ENCODE data around the gene EPX.

The EPX gene

GRCh38 chr17:58161566-58161965 lies 31.0 kb upstream of the EPX start:
- TF ChIP-seq SPI1 (IDR thresholded peaks at IDR 0.05; ENCODE audit: borderline replicate concordance, low read depth) (no peak), POLR2AphosphoS5 (IDR thresholded peaks at IDR 0.05; ENCODE audit: low read depth) (no peak), GABPA (IDR thresholded peaks at IDR 0.05; ENCODE audit: low read depth) (no peak), CTCF (IDR thresholded peaks at IDR 0.05; ENCODE audit: insufficient read depth, low read length) (no peak), REST (IDR thresholded peaks at IDR 0.05; ENCODE audit: insufficient replicate concordance, low read depth) (no peak)
- H3K4me3 ChIP-seq (replicated peaks; ENCODE audit: insufficient read depth, low read length), result no peak overlapping the region
- DNase-seq (ENCODE audit: low read depth in 1 of 2, low spot score in 1 of 2), result no peak
- no peak overlapping the region for H3K27ac ChIP-seq (replicated peaks)
- H3K27me3 ChIP-seq (ENCODE audit: insufficient read depth, poor library complexity, severe bottlenecking), result peaks cover 9% of the 10 kb centered on the region

GRCh38 chr17:58165981-58166380 lies 26.5 kb upstream of the EPX start:
- H3K4me3 ChIP-seq (replicated peaks; ENCODE audit: insufficient read depth, low read length), result no peak overlapping the region
- H3K27me3 ChIP-seq (ENCODE audit: insufficient read depth, poor library complexity, severe bottlenecking), result peaks cover 4% of the 10 kb centered on the region
- TF ChIP-seq GABPA (IDR thresholded peaks at IDR 0.05; ENCODE audit: low read depth) (no peak), POLR2AphosphoS5 (IDR thresholded peaks at IDR 0.05; ENCODE audit: low read depth) (no peak), CTCF (IDR thresholded peaks at IDR 0.05; ENCODE audit: insufficient read depth, low read length) (no peak), SPI1 (IDR thresholded peaks at IDR 0.05; ENCODE audit: borderline replicate concordance, low read depth) (no peak), REST (IDR thresholded peaks at IDR 0.05; ENCODE audit: insufficient replicate concordance, low read depth) (peak; percentile 89)
- no peak overlapping the region for H3K27ac ChIP-seq (replicated peaks)
- DNase-seq (ENCODE audit: low read depth in 1 of 2, low spot score in 1 of 2), result no peak

- TF ChIP-seq POLR2AphosphoS5 (IDR thresholded peaks at IDR 0.05; ENCODE audit: low read depth), result no peak
- no peak for TF ChIP-seq SPI1 (IDR thresholded peaks at IDR 0.05; ENCODE audit: borderline replicate concordance, low read depth)
- no peak for DNase-seq (ENCODE audit: low read depth in 1 of 2, low spot score in 1 of 2)
- Histone ChIP-seq H3K27me3 (ENCODE audit: insufficient read depth, poor library complexity, severe bottlenecking) (peaks cover 4% of the 10 kb centered on the region), H3K27ac (replicated peaks) (no peak within 1 kb of the TSS), H3K4me3 (replicated peaks; ENCODE audit: insufficient read depth, low read length) (no peak within 1 kb of the TSS)
Observed at GRCh38 chr17:58166682-58167081, 25.8 kb upstream of the EPX start, which contains the start of gene OR4D2. Gene OR4D2 (plus strand): TSS chr17:58166982. CDS start chr17:58169656, 2,674 bp downstream.

- TF ChIP-seq CTCF (IDR thresholded peaks at IDR 0.05; ENCODE audit: insufficient read depth, low read length) (no peak), GABPA (IDR thresholded peaks at IDR 0.05; ENCODE audit: low read depth) (no peak), SPI1 (IDR thresholded peaks at IDR 0.05; ENCODE audit: borderline replicate concordance, low read depth) (no peak), REST (IDR thresholded peaks at IDR 0.05; ENCODE audit: insufficient replicate concordance, low read depth) (no peak)
- H3K27ac ChIP-seq (replicated peaks), result no peak overlapping the region
- H3K27me3 ChIP-seq (ENCODE audit: insufficient read depth, poor library complexity, severe bottlenecking), result peaks cover 4% of the 10 kb centered on the region
- no peak for DNase-seq (ENCODE audit: low read depth in 1 of 2, low spot score in 1 of 2)
- H3K4me3 ChIP-seq (replicated peaks; ENCODE audit: insufficient read depth, low read length), result no peak overlapping the region
Observed at GRCh38 chr17:58170622-58171021, 21.9 kb upstream of the EPX start.
